GM12864 (cell line): ENCODE data around the gene FAM216B.
"Not testable (repeated sequence)": the region's sequence is repeated elsewhere in the genome, so short reads cannot be mapped to it uniquely, and the experiment has no call there.

Experiments
- DNase-seq: peaks from one replicate; pipeline ENCODE4 v3.0.0-alpha.2; 2011; ENCODE audit warnings: low read depth
- H3K4me3 ChIP-seq: 2 replicates; pipeline ENCODE4 v1.5.1; 2011; ENCODE audit warnings: mild to moderate bottlenecking, low read depth, low read length, control low read depth
- TF ChIP-seq, protein P1 (sequence below): IDR thresholded peaks from 2 replicates; pipeline ENCODE4 v1.5.1; 2011; ENCODE audit warnings: low read depth, mild to moderate bottlenecking, moderate library complexity, low read length, control low read depth, inconsistent platforms; ENCODE audit errors: missing control alignments

The FAM216B gene

DNA sequence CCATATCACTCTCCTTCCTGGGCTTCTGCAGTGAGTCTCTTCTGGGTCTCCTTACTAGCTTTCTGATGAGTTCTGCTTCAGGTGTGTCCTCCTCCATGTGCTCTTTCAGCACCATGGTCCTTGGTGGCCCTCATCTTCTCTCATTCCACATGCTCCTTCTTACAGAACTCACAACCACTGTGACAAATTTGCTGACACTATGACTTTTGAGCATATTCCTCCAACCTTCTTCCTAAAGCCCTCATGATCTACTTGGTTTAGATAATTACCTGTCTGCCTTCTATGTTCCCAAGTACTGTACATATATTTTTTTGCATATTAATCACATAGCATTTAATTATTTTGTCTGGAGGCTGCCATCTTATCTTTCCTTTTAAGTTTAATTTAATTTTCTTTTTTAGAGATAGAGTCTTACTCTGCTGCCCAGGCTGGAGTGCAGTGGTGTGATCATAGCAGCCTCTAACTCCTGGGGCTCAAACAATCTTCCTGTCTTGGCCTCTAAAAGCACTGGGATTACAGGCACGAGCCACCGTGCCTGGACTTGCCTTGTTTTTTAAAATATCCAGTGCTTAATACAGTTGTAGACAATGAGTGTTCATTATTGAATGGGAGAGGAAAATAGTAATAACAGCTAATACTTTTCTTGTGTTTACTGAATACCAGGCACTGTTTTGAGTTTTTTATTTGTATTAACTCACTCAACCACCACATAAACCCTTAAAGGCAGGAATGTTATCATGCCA is 23.5 kb upstream of the FAM216B start:
- DNase-seq: no peak
- TF ChIP-seq, protein P1, sequence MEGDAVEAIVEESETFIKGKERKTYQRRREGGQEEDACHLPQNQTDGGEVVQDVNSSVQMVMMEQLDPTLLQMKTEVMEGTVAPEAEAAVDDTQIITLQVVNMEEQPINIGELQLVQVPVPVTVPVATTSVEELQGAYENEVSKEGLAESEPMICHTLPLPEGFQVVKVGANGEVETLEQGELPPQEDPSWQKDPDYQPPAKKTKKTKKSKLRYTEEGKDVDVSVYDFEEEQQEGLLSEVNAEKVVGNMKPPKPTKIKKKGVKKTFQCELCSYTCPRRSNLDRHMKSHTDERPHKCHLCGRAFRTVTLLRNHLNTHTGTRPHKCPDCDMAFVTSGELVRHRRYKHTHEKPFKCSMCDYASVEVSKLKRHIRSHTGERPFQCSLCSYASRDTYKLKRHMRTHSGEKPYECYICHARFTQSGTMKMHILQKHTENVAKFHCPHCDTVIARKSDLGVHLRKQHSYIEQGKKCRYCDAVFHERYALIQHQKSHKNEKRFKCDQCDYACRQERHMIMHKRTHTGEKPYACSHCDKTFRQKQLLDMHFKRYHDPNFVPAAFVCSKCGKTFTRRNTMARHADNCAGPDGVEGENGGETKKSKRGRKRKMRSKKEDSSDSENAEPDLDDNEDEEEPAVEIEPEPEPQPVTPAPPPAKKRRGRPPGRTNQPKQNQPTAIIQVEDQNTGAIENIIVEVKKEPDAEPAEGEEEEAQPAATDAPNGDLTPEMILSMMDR: no peak

DNA sequence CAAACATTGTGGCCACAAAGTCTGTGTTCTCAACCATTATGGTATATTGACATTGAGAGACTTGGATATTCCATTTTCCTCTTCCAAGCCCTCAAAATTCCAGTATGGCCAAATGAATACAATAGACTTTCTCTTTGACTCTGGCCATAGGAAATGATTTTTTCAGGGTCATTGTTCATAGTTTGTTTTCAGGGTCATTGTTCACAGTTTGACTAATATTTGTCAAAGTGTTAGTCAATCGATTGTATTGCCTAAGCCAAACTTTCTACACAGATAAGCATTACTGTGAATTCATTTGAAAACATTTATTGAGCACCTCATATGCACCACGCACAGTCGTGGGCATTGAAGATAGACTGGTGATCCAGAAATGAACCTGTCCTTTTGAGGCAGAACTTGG is 22.9 kb upstream of the FAM216B start:
- no peak overlapping the region for H3K4me3 ChIP-seq
- TF ChIP-seq, protein P1: no peak
- no peak for DNase-seq

More for the DNA sequence above, 23.5 kb upstream of the FAM216B start:
- H3K4me3 ChIP-seq: no peak overlapping the region

DNA sequence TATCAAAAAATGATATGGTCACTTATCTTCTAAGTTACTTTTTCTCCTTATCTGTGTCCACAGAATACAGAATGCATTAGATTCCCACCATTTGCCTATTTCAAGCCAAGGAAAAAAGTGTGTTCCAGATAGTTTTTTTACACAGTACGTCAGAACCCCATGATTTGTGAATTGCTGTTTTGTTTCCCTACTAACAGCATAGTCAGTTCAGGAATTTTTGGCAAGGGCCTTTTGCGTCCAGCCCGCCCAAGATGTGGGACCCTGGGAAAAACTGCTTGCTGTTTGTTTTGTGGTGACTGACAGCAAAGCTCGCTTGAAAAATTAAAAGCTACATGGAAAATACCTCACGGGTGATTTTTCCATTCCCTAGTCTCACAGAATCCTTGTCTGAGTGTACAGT is 20.4 kb upstream of the FAM216B start:
- TF ChIP-seq, protein P1: no peak
- no peak for DNase-seq
- H3K4me3 ChIP-seq: no peak overlapping the region

DNA sequence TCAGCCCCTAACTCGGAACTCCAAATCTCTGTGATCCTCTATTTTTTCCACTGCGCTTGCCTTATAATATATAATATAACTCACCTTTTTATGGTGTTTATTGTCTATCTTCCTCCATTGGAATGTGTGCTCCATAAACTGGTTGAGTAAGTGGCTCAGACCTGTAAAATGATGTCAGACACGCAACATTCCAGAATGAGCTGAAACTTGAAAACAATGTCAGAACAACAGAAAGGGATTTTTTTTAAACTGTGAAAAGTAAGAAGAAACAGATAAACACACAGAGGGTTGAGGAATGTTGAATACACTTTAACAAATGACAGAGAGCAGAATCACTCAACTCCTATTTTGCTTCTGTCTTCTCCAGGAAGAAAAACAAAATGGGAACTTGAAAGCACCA is 19.1 kb upstream of the FAM216B start:
- TF ChIP-seq, protein P1: no peak
- no peak overlapping the region for H3K4me3 ChIP-seq
- DNase-seq: no peak

DNA sequence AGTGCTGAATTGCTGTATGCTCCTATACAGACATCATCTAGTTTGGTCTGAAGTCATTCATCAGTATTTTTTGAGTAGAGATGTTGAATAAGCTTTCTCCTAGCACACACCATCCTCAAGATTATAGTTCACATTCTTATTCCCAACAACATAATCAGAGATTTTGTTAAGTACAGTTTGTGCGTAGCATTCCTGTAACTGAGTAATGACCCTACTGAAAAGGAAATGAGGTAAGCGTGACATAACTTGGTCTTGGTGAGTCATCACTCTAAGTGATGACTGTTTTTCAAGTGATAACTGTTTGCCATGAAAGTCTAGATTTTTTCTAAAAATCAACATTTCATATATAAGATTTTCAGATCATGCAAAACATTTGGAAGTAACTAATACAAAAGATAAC is 18.5 kb upstream of the FAM216B start:
- H3K4me3 ChIP-seq: no peak overlapping the region
- DNase-seq: no peak
- TF ChIP-seq, protein P1: no peak

DNA sequence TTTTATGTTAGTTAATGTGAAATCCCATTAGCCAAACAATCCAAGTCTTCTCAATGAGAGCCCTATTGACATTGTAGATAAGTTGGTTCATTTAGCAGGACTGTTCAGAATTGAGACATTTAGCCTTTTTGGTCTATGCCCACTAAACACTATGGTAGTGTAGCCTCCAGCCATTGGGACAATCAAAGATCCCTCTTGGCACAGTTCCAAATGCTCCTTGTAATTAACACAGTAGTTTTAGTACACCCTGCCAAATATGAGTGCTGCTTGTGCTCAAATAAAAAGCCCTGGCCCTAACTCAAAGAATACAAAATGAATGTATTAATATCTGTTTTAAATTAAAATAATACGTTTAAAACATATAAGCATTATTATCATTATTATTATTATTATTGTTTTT is 15.4 kb upstream of the FAM216B start:
- H3K4me3 ChIP-seq: no peak overlapping the region
- TF ChIP-seq, protein P1: no peak
- DNase-seq: no peak

DNA sequence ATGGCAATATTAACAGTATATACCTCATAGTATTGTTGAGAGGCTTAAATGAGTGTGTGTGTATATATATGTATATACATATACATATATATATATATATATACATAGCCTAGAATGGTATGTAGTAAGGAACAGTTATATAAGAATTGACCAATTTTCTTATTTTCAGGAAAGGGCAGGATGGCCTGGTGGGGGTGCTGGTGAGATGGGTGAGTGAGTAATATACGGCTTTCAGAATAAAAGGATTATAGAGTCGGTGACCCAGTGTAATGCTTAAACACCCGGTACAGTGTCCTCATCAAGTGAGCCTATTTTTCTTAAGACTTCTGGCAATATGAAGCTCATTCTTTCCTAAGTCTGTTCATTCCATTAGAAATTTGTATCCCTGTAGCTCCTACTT is 11.7 kb upstream of the FAM216B start:
- TF ChIP-seq, protein P1: no peak
- no peak overlapping the region for H3K4me3 ChIP-seq
- no peak for DNase-seq

DNA sequence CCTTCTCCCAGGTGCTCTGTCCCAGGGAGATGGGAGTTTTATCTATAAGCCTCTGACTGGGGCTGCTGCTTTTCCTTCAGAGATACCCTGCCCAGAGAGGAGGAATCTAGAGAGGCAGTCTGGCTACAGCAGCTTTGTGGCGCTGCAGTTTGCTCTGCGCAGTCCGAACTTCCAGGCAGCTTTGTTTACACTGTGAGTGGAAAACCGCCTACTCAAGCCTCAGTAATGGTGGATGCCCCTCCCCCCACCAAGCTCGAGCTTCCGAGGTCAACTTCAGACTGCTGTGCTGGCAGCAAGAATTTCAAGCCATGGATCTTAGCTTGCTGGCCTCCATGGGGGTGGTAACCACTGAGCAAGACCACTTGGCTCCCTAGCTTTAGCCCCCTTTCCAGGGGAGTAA is 4.8 kb upstream of the FAM216B start:
- not testable (repeated sequence) for H3K4me3 ChIP-seq, DNase-seq
